Measurements from ENCODE around the gene SPRR3. TPM values are rescaled to one million over a fixed set of nuclear protein-coding genes. Genes with fewer than 3 reads are reported as not detected.

Gene SPRR3
- total RNA-seq (2014; rRNA removed; shearing (Covaris generic)) (not detected in 2 replicates), polyA plus RNA-seq (2016; fragmentation: Nextera tagmentation; extraction: Ambion mirVana) (not detected in 2 replicates)

DNA sequence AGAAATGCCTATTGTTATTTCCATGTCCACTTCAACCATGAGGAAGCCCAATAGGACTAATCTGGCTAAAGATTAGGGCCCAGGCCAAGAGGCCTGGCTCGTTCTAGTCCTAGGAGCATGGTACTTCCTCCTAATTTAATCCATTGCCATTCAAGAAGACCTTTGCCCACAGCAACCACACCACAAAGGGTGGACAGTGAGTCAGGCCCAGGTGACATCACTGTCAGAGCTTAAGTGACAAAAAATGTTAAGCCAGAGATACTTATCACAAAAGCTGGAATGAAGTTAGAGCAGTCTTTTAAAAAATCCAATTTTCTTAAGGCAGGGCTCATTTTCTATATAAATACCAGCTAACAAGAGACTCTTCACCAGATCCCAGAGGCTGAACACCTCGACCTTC lies at the start of gene SPRR3:
SPRR3 (plus strand) TSS at position 368 of the 400 bp plus-strand sequence. CDS start 1,272 bp downstream, outside the sequence.
- no peaks in the 10 kb centered on the region for H3K9me3 ChIP-seq (ENCODE audit: low read depth)
- no peak within 1 kb of the TSS for H3K27ac ChIP-seq
- no peak for DNase-seq
- H3K79me2 ChIP-seq (ENCODE audit: insufficient read depth) = no peaks in the 10 kb centered on the region
- TF ChIP-seq EZH2 (IDR thresholded peaks at IDR 0.05; ENCODE audit: insufficient read depth, poor library complexity, severe bottlenecking) = no peak
- no peak for TF ChIP-seq EZH2phosphoT487 (IDR thresholded peaks at IDR 0.05; ENCODE audit: insufficient read depth, low read depth)
- in situ Hi-C loops (cut with MboI) = no loop called here
- H4K20me1 ChIP-seq (ENCODE audit: insufficient read depth) = no peaks in the 10 kb centered on the region
- no peak within 1 kb of the TSS for H3K4me2 ChIP-seq (ENCODE audit: unreplicated experiment)
- no peaks in the 10 kb centered on the region for H3K36me3 ChIP-seq (ENCODE audit: low read depth)
- no peaks in the 10 kb centered on the region for H3F3A ChIP-seq (ENCODE audit: insufficient read depth)
- no peaks in the 10 kb centered on the region for H3K9me2 ChIP-seq (ENCODE audit: insufficient read depth)
- WGBS, 2 experiments (ENCODE audit: low coverage in 1 of 2, low lambda C conversion rate in 2 of 2, missing lambda C conversion rate in 2 of 2) = 2 to 6% methylated on average over 2 of the region's 2 CpGs
- H3K9ac ChIP-seq = no peak within 1 kb of the TSS
- no peak within 1 kb of the TSS for H3K4me3 ChIP-seq
- no peaks in the 10 kb centered on the region; the same call in 1 of the 2 replicates for H3K27me3 ChIP-seq (replicated peaks; ENCODE audit: insufficient read depth)
- H3K4me1 ChIP-seq (ENCODE audit: insufficient read depth) = no peaks in the 10 kb centered on the region
- no peak within 1 kb of the TSS for H2AFZ ChIP-seq

DNA sequence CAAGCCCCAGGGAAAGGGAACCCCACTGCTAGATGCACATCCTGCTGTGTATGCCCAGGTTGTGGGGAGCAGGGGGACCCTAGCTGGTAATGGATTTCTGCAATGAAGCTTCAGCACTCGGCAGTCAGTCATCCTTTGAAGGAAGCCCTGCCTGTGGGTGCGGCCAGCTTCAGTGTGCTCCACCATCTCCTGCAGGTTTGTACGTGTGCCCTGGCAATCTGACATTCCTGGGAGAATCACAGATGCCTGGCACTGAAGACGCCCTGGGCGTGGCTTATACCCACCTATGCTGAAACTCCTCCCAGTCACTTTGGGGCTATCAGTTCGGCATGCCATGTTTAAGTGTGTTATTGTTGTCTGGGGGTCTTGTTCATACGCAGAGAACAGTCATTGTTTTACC lies 47.8 kb upstream of the SPRR3 start:
- H3K27ac ChIP-seq = no peak overlapping the region
- H3K36me3 ChIP-seq (ENCODE audit: low read depth) = no peaks in the 10 kb centered on the region
- no peak for TF ChIP-seq EZH2phosphoT487 (IDR thresholded peaks at IDR 0.05; ENCODE audit: insufficient read depth, low read depth)
- TF ChIP-seq EZH2 (IDR thresholded peaks at IDR 0.05; ENCODE audit: insufficient read depth, poor library complexity, severe bottlenecking) = no peak
- DNase-seq = no peak
- no peaks in the 10 kb centered on the region for H3F3A ChIP-seq (ENCODE audit: insufficient read depth)
- no peak overlapping the region for H3K4me2 ChIP-seq (ENCODE audit: unreplicated experiment)
- H3K4me1 ChIP-seq (ENCODE audit: insufficient read depth) = no peaks in the 10 kb centered on the region
- H3K79me2 ChIP-seq (ENCODE audit: insufficient read depth) = no peaks in the 10 kb centered on the region
- no peaks in the 10 kb centered on the region; the same call in 1 of the 2 replicates for H3K27me3 ChIP-seq (replicated peaks; ENCODE audit: insufficient read depth)
- no peaks in the 10 kb centered on the region for H3K9me2 ChIP-seq (ENCODE audit: insufficient read depth)
- no peaks in the 10 kb centered on the region for H3K9me3 ChIP-seq (ENCODE audit: low read depth)
- H4K20me1 ChIP-seq (ENCODE audit: insufficient read depth) = no peaks in the 10 kb centered on the region
- in situ Hi-C loops (cut with MboI) = no loop called here
- no peak overlapping the region for H3K4me3 ChIP-seq
- 34 to 35% methylated on average over 7 of the region's 7 CpGs for WGBS, 2 experiments (ENCODE audit: low coverage in 1 of 2, low lambda C conversion rate in 2 of 2, missing lambda C conversion rate in 2 of 2)
- no peak overlapping the region for H2AFZ ChIP-seq
- H3K9ac ChIP-seq = no peak overlapping the region

DNA sequence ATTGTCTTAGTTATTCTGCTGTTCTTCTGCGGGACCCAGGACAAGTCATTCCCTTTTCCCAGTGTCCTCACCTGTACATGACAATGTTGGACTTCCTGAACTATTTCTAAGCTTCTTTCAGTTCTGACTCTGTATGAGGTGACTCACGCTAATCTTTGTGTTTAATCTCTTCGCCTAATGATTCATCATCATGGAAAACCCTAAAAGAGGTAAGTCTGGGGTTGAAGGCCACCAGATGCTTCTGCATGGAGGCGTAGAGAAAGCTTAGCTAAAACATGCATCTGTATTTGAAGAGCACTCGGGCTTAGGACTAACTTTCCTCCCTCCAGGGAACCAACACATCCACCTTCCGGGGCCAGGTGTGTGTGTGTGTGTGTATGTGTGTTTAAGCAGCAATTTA lies 47.1 kb upstream of the SPRR3 start:
- Histone ChIP-seq H3F3A (ENCODE audit: insufficient read depth) (no peaks in the 10 kb centered on the region), H3K4me3 (no peak overlapping the region), H3K36me3 (ENCODE audit: low read depth) (no peaks in the 10 kb centered on the region), H3K4me2 (ENCODE audit: unreplicated experiment) (no peak overlapping the region), H3K27ac (no peak overlapping the region), H3K4me1 (ENCODE audit: insufficient read depth) (no peaks in the 10 kb centered on the region), H4K20me1 (ENCODE audit: insufficient read depth) (no peaks in the 10 kb centered on the region), H2AFZ (no peak overlapping the region), H3K27me3 (replicated peaks; ENCODE audit: insufficient read depth) (no peaks in the 10 kb centered on the region; the same call in 1 of the 2 replicates), H3K79me2 (ENCODE audit: insufficient read depth) (no peaks in the 10 kb centered on the region), H3K9me2 (ENCODE audit: insufficient read depth) (no peaks in the 10 kb centered on the region), H3K9ac (no peak overlapping the region), H3K9me3 (ENCODE audit: low read depth) (no peaks in the 10 kb centered on the region)
- in situ Hi-C loops (cut with MboI) = no loop called here
- TF ChIP-seq EZH2phosphoT487 (IDR thresholded peaks at IDR 0.05; ENCODE audit: insufficient read depth, low read depth) (no peak), EZH2 (IDR thresholded peaks at IDR 0.05; ENCODE audit: insufficient read depth, poor library complexity, severe bottlenecking) (no peak)
- peak; percentile 18 for DNase-seq
- WGBS, 2 experiments (ENCODE audit: low coverage in 1 of 2, low lambda C conversion rate in 2 of 2, missing lambda C conversion rate in 2 of 2) = 35 to 41% methylated on average over 6 of the region's 6 CpGs

DNA sequence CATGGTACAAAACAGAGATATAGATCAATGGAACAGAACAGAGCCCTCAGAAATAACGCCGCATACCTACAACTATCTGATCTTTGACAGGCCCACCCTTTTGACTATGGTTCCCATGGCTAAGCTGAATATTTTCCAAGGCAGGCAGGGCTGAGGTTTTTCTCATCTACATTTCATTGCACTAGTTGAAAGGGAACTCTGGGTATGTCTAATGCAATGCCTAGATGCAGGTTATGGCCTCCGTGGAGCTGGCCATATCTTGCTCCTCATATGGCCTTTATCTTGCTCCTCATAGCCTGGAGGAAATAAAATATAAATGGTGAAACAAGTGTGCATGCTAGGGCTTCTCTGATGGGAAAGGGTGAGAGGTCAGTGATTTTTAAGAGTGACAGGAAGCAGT lies 44.0 kb upstream of the SPRR3 start:
- H2AFZ ChIP-seq = no peak overlapping the region
- no peaks in the 10 kb centered on the region for H3K36me3 ChIP-seq (ENCODE audit: low read depth)
- no peak overlapping the region for H3K4me3 ChIP-seq
- H3K79me2 ChIP-seq (ENCODE audit: insufficient read depth) = no peaks in the 10 kb centered on the region
- no peaks in the 10 kb centered on the region for H3K4me1 ChIP-seq (ENCODE audit: insufficient read depth)
- in situ Hi-C loops (cut with MboI) = no loop called here
- H3K9me3 ChIP-seq (ENCODE audit: low read depth) = no peaks in the 10 kb centered on the region
- H3F3A ChIP-seq (ENCODE audit: insufficient read depth) = no peaks in the 10 kb centered on the region
- H3K9ac ChIP-seq = no peak overlapping the region
- no peak overlapping the region for H3K27ac ChIP-seq
- no peak for TF ChIP-seq EZH2phosphoT487 (IDR thresholded peaks at IDR 0.05; ENCODE audit: insufficient read depth, low read depth)
- no peak for TF ChIP-seq EZH2 (IDR thresholded peaks at IDR 0.05; ENCODE audit: insufficient read depth, poor library complexity, severe bottlenecking)
- WGBS, 2 experiments (ENCODE audit: low coverage in 1 of 2, low lambda C conversion rate in 2 of 2, missing lambda C conversion rate in 2 of 2) = 44 to 46% methylated on average over 3 of the region's 3 CpGs
- no peaks in the 10 kb centered on the region; the same call in 1 of the 2 replicates for H3K27me3 ChIP-seq (replicated peaks; ENCODE audit: insufficient read depth)
- no peaks in the 10 kb centered on the region for H3K9me2 ChIP-seq (ENCODE audit: insufficient read depth)
- no peaks in the 10 kb centered on the region for H4K20me1 ChIP-seq (ENCODE audit: insufficient read depth)
- DNase-seq = no peak
- no peak overlapping the region for H3K4me2 ChIP-seq (ENCODE audit: unreplicated experiment)

GRCh38 chr1:152959273-152959672 lies 42.3 kb upstream of the SPRR3 start:
- H3K4me1 ChIP-seq (ENCODE audit: insufficient read depth) = no peaks in the 10 kb centered on the region
- no peaks in the 10 kb centered on the region for H3K36me3 ChIP-seq (ENCODE audit: low read depth)
- 34 to 44% methylated on average over 3 of the region's 3 CpGs for WGBS, 2 experiments (ENCODE audit: low coverage in 1 of 2, low lambda C conversion rate in 2 of 2, missing lambda C conversion rate in 2 of 2)
- no peak overlapping the region for H3K27ac ChIP-seq
- TF ChIP-seq EZH2phosphoT487 (IDR thresholded peaks at IDR 0.05; ENCODE audit: insufficient read depth, low read depth) (no peak), EZH2 (IDR thresholded peaks at IDR 0.05; ENCODE audit: insufficient read depth, poor library complexity, severe bottlenecking) (no peak)
- no peak overlapping the region for H3K4me3 ChIP-seq
- no peak overlapping the region for H2AFZ ChIP-seq
- no peaks in the 10 kb centered on the region for H4K20me1 ChIP-seq (ENCODE audit: insufficient read depth)
- in situ Hi-C loops (cut with MboI) = no loop called here
- DNase-seq = no peak
- H3K9ac ChIP-seq = no peak overlapping the region
- no peaks in the 10 kb centered on the region for H3K79me2 ChIP-seq (ENCODE audit: insufficient read depth)
- H3K27me3 ChIP-seq (replicated peaks; ENCODE audit: insufficient read depth) = no peaks in the 10 kb centered on the region; the same call in 1 of the 2 replicates
- no peaks in the 10 kb centered on the region for H3F3A ChIP-seq (ENCODE audit: insufficient read depth)
- H3K9me2 ChIP-seq (ENCODE audit: insufficient read depth) = no peaks in the 10 kb centered on the region
- H3K4me2 ChIP-seq (ENCODE audit: unreplicated experiment) = no peak overlapping the region
- H3K9me3 ChIP-seq (ENCODE audit: low read depth) = no peaks in the 10 kb centered on the region

Data from GM23248 (cell line).